Uterus (tissue), 2 donors: ENCODE data around the gene SLC36A4.

Experiments
- POLR2A ChIP-seq, 2 donors: fragments of 450-650 bp; IDR thresholded peaks; one replicate each; pipeline ENCODE4 v1.6.1; 2016; ENCODE audit warnings: antibody characterized with exemption in 2 of 2, mild to moderate bottlenecking in 1 of 2, moderate library complexity in 1 of 2
- TF ChIP-seq, protein P1 (sequence below), 4 experiments: fragments of 200-600 bp in 2 of 4; fragments of 450-650 bp in 2 of 4; sonication (generic) in 2 of 4; IDR thresholded peaks; one replicate each; pipeline ENCODE4 v1.5.1; 2016 to 2019; ENCODE audit warnings: antibody characterized with exemption in 4 of 4, mild to moderate bottlenecking in 2 of 4, moderate library complexity in 1 of 4

DNA sequence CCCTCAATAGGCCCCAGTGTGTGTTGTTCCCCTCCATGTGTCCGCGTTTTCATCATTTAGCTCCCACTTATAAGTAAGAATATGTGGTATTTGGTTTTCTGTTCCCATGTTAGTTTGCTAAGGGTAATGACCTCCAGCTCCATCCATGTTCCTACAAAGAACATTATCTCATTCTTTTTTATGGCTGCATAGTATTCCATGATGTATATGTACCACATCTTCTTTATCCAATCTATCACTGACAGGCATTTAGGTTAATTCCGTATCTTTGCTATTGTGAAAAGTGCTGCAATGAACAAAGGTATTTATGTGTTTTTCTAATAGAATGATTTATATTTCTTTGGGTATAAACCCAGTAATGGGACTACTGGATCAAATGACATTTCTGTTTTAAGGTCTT lies 42.1 kb downstream of the SLC36A4 start:
- TF ChIP-seq, protein P1, sequence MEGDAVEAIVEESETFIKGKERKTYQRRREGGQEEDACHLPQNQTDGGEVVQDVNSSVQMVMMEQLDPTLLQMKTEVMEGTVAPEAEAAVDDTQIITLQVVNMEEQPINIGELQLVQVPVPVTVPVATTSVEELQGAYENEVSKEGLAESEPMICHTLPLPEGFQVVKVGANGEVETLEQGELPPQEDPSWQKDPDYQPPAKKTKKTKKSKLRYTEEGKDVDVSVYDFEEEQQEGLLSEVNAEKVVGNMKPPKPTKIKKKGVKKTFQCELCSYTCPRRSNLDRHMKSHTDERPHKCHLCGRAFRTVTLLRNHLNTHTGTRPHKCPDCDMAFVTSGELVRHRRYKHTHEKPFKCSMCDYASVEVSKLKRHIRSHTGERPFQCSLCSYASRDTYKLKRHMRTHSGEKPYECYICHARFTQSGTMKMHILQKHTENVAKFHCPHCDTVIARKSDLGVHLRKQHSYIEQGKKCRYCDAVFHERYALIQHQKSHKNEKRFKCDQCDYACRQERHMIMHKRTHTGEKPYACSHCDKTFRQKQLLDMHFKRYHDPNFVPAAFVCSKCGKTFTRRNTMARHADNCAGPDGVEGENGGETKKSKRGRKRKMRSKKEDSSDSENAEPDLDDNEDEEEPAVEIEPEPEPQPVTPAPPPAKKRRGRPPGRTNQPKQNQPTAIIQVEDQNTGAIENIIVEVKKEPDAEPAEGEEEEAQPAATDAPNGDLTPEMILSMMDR (IDR thresholded peaks at IDR 0.05): no peak
- no peak for TF ChIP-seq POLR2A (IDR thresholded peaks at IDR 0.05)
